GM21515 (cell line): Measurements from ENCODE around the gene CCDC71.

Experiments
- ATAC-seq: cut with Tn5 transposase; IDR thresholded peaks from one replicate; pipeline ENCODE4 v1.9.1; 2021; ENCODE audit not compliant: unreplicated experiment

CCDC71 gene

GRCh38 chr3:49170744-49171118, 4.6 kb upstream of the CCDC71 start:
- no peak for ATAC-seq

GRCh38 chr3:49166752-49167556, 823 bp upstream of the CCDC71 start:
- no peak for ATAC-seq

GRCh38 chr3:49164983-49165720, 979 bp downstream of the CCDC71 start:
- no peak for ATAC-seq

GRCh38 chr3:49163609-49164008, 2.5 kb downstream of the CCDC71 start:
- ATAC-seq, result no peak

- no peak for ATAC-seq
These were observed 3.2 kb downstream of the CCDC71 start for GRCh38 chr3:49162751-49163419.

GRCh38 chr3:49161808-49162530, 4.2 kb downstream of the CCDC71 start:
- ATAC-seq, result no peak

GRCh38 chr3:49161197-49161596, 4.9 kb downstream of the CCDC71 start:
- no peak for ATAC-seq

- no peak for ATAC-seq
These were observed 7.3 kb downstream of the CCDC71 start for GRCh38 chr3:49158792-49159191.

- no peak for ATAC-seq
These were observed 7.9 kb downstream of the CCDC71 start for GRCh38 chr3:49158103-49158709.

GRCh38 chr3:49157289-49157688, 8.8 kb downstream of the CCDC71 start:
- ATAC-seq, result no peak

GRCh38 chr3:49153349-49153912, 12.7 kb downstream of the CCDC71 start:
- no peak for ATAC-seq

- ATAC-seq, result no peak
These were observed 14.5 kb downstream of the CCDC71 start for GRCh38 chr3:49151610-49152009.

GRCh38 chr3:49148159-49148558, 18.0 kb downstream of the CCDC71 start:
- no peak for ATAC-seq

GRCh38 chr3:49140080-49140479, 26.1 kb downstream of the CCDC71 start:
- ATAC-seq, result no peak

- ATAC-seq, result no peak
These were observed 30.6 kb downstream of the CCDC71 start for GRCh38 chr3:49135499-49135898.

- no peak for ATAC-seq
These were observed 31.5 kb downstream of the CCDC71 start for GRCh38 chr3:49134471-49135265.

GRCh38 chr3:49133226-49133951, 32.7 kb downstream of the CCDC71 start:
- ATAC-seq, result no peak

GRCh38 chr3:49132437-49133225, 33.5 kb downstream of the CCDC71 start, which contains the start of gene LAMB2:
Gene LAMB2 (minus strand): TSS chr3:49133050. CDS start chr3:49132867, 183 bp downstream.
- no peak for ATAC-seq
